Vagina (tissue), 2 donors: Measurements from ENCODE around the gene CLTB. TPM values are rescaled to one million over a fixed set of nuclear protein-coding genes. Genes with fewer than 3 reads are reported as not detected.

Source experiments
- DNase-seq, 2 donors: peaks; one replicate each; pipeline ENCODE4 v3.0.0-alpha.2; 2017; ENCODE audit errors: extremely low spot score in 2 of 2
- H3K27ac ChIP-seq: fragments of 200-600 bp; sonication (generic); one replicate; pipeline ENCODE4 v1.5.1; 2019
- H3K27me3 ChIP-seq: fragments of 200-600 bp; sonication (generic); one replicate; pipeline ENCODE4 v1.5.1; 2019
- H3K36me3 ChIP-seq, 2 donors: fragments of 200-600 bp; sonication (generic); one replicate each; pipeline ENCODE4 v1.5.1; 2017 to 2019
- H3K4me1 ChIP-seq: fragments of 200-600 bp; sonication (generic); one replicate; pipeline ENCODE4 v1.5.1; 2019
- H3K4me3 ChIP-seq, 2 donors: fragments of 200-600 bp; sonication (generic); 1 replicate in 1 of 2; 2 replicates in 1 of 2; pipeline ENCODE4 v1.5.1; 2016 to 2019
- H3K9me3 ChIP-seq: fragments of 200-600 bp; sonication (generic); one replicate; pipeline ENCODE4 v1.5.1; 2019
- POLR2A ChIP-seq, 2 donors: fragments of 450-650 bp; IDR thresholded peaks; one replicate each; pipeline ENCODE4 v1.6.1; 2017; ENCODE audit warnings: antibody characterized with exemption in 2 of 2, mild to moderate bottlenecking in 2 of 2, moderate library complexity in 2 of 2
- POLR2AphosphoS5 ChIP-seq, 2 donors: sonication (generic); formaldehyde crosslinking; IDR thresholded peaks; one replicate each; pipeline ENCODE4 v1.9.0; 2017; ENCODE audit warnings: antibody characterized with exemption in 2 of 2, mild to moderate bottlenecking in 2 of 2, low read depth in 1 of 2; ENCODE audit not compliant: insufficient read depth in 1 of 2
- intact Hi-C: fragments of 100-400 bp; cut with DNase I; formaldehyde crosslinking; loops from one replicate; pipeline ENCODE4 v1.15.1; 2023
- total RNA-seq: library from RNA; depleted of rRNA; stranded (reverse); fragments of >200 nt; gene quantifications from one replicate; pipeline ENCODE4 v1.2.3, GENCODE V29; 2016
- TF ChIP-seq, protein P1 (sequence below), 3 experiments: fragments of 450-650 bp in 2 of 3; fragments of 200-600 bp in 1 of 3; sonication (generic) in 1 of 3; IDR thresholded peaks; one replicate each; pipeline ENCODE4 v1.5.1; 2017 to 2019; ENCODE audit warnings: antibody characterized with exemption in 3 of 3, mild to moderate bottlenecking in 2 of 3, moderate library complexity in 2 of 3

CLTB gene
- total RNA-seq, 1 donor from 2014 or later, result 254 TPM

DNA sequence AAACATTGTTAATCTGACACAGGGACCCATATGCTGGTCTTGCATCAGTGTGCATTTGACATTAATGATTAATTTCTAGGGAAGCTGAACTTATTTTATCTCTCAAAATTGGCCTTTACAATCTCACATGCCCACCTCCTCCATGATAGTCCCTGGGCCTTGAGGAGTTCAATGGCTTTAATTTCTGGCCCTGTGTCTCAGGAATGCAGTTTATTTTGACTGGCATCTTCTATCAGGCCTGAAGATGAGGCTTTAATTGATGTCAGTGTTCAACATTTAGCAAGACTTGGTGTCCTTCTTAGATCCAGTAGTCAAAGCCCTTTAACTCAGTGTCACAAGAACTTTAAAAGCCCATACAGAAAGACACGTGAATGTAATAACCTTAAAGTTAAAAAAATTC is 10.5 kb upstream of the CLTB start:
- Histone ChIP-seq H3K4me1 (no peaks in the 10 kb centered on the region), H3K36me3 (no peaks in the 10 kb centered on the region), H3K27me3 (no peaks in the 10 kb centered on the region), H3K4me3 (no peak overlapping the region), H3K27ac (no peak overlapping the region), H3K9me3 (no peaks in the 10 kb centered on the region)
- intact Hi-C loops, result no loop called here
- no peak for DNase-seq
- TF ChIP-seq POLR2AphosphoS5 (IDR thresholded peaks at IDR 0.05; ENCODE audit: insufficient read depth in 1 of 2, low read depth in 1 of 2), result no peak
- TF ChIP-seq, protein P1, sequence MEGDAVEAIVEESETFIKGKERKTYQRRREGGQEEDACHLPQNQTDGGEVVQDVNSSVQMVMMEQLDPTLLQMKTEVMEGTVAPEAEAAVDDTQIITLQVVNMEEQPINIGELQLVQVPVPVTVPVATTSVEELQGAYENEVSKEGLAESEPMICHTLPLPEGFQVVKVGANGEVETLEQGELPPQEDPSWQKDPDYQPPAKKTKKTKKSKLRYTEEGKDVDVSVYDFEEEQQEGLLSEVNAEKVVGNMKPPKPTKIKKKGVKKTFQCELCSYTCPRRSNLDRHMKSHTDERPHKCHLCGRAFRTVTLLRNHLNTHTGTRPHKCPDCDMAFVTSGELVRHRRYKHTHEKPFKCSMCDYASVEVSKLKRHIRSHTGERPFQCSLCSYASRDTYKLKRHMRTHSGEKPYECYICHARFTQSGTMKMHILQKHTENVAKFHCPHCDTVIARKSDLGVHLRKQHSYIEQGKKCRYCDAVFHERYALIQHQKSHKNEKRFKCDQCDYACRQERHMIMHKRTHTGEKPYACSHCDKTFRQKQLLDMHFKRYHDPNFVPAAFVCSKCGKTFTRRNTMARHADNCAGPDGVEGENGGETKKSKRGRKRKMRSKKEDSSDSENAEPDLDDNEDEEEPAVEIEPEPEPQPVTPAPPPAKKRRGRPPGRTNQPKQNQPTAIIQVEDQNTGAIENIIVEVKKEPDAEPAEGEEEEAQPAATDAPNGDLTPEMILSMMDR (IDR thresholded peaks at IDR 0.05), result no peak
- TF ChIP-seq POLR2A (IDR thresholded peaks at IDR 0.05), result no peak

DNA sequence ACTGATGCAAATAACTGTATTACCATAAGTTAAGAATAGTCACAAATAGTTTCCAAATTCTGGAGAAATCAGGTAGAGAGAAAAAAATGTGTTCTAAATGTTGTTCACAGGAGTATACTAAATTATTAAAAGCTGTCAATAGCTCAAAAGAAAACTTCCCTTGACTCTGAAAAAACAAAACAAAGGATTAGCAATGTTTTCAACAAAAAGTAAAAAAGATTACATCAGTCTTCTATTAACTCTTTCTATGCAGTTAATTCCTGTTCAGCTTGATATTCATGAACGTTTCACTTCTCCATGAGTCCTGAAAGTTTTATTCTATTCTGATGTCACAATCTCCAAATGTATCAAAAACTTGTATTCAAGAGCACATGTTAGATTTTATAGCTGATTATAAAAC is 9.5 kb upstream of the CLTB start:
- Histone ChIP-seq H3K27ac (no peak overlapping the region), H3K36me3 (no peaks in the 10 kb centered on the region), H3K27me3 (no peaks in the 10 kb centered on the region), H3K9me3 (no peaks in the 10 kb centered on the region), H3K4me1 (no peaks in the 10 kb centered on the region), H3K4me3 (no peak overlapping the region)
- DNase-seq, result no peak
- TF ChIP-seq POLR2AphosphoS5 (IDR thresholded peaks at IDR 0.05; ENCODE audit: insufficient read depth in 1 of 2, low read depth in 1 of 2) (no peak), POLR2A (IDR thresholded peaks at IDR 0.05) (no peak)
- TF ChIP-seq, protein P1 (IDR thresholded peaks at IDR 0.05), result no peak
- intact Hi-C loops, result no loop called here

DNA sequence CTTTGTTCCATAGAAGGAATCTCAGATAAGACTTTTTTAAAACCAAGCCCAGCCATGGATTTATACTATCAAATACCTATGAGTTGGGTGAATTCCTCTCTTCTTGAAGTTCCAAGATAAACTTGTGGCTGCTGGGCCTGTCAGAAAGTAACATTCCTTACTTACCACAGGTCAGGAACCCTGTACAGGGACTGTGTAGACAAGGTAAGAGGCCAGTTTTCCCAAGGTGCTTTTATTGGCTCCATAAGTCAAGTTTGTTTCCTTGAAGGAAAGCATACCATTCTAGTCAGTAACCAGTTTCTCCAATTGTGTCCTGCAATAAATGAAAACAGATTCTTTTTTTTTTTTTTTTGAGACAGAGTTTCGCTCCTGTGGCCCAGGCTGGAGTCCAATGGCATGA is 8.8 kb upstream of the CLTB start:
- intact Hi-C loops, result no loop called here
- TF ChIP-seq POLR2AphosphoS5 (IDR thresholded peaks at IDR 0.05; ENCODE audit: insufficient read depth in 1 of 2, low read depth in 1 of 2) (no peak), POLR2A (IDR thresholded peaks at IDR 0.05) (no peak)
- TF ChIP-seq, protein P1 (IDR thresholded peaks at IDR 0.05), result no peak
- Histone ChIP-seq H3K27me3 (no peaks in the 10 kb centered on the region), H3K9me3 (no peaks in the 10 kb centered on the region), H3K4me3 (no peak overlapping the region), H3K4me1 (no peaks in the 10 kb centered on the region), H3K36me3 (no peaks in the 10 kb centered on the region), H3K27ac (no peak overlapping the region)
- DNase-seq, result no peak

DNA sequence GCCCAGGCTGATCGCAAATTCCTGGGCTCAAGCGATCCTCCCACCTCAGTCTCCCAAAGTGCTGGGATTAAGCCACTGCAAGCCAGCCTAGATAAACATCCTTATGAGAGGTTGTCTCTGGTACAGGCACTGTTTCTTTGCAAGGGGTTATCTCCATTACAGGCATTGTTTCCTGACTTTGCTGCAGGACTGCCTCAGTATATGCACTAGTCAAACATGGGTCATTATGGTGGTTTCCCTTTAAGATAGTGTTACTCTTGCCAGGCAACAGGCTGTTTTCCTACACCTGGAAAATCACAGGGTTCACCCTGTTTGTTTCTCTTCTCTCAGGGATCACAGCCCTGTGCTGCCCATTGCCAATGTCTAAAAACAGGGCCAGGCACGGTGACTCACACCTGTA is 7.8 kb upstream of the CLTB start:
- no peak overlapping the region for H3K27ac ChIP-seq

DNA sequence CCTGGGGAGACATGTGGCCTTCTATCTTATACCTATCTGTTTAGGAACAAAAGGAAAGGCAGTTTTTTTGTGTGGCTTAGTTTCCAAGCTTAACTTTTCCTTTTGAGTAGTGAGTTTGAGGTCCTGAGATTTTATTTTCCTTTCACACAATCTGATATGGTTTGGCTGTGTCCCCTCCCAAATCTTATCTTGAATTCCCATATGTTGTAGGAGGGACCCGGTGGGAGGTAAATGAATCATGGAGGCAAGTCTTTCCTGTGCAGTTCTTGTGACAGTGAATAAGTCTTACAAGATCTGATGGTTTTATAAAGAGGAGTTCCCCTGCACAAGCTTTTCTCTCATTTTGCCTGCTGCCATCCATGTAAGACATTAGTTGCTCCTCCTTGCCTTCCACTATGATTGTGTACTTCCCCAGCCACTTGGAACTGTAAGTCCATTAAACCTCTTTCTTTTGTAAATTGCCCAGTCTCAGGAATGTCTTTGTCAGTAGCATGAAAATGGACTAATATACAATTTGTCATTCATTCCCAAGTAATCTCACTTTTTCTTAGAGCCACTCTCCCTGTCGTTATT is 4.7 kb upstream of the CLTB start:
- intact Hi-C loops, result no loop called here
- Histone ChIP-seq H3K27ac (no peak overlapping the region), H3K36me3 (no peaks in the 10 kb centered on the region), H3K9me3 (no peaks in the 10 kb centered on the region), H3K4me3 (no peak overlapping the region), H3K27me3 (no peaks in the 10 kb centered on the region), H3K4me1 (peaks cover 8% of the 10 kb centered on the region)
- no peak for DNase-seq
- TF ChIP-seq, protein P1 (IDR thresholded peaks at IDR 0.05), result no peak
- TF ChIP-seq POLR2A (IDR thresholded peaks at IDR 0.05) (no peak), POLR2AphosphoS5 (IDR thresholded peaks at IDR 0.05; ENCODE audit: insufficient read depth in 1 of 2, low read depth in 1 of 2) (no peak)

More for the DNA sequence above, 7.8 kb upstream of the CLTB start:
- intact Hi-C loops, result no loop called here
- TF ChIP-seq, protein P1 (IDR thresholded peaks at IDR 0.05), result no peak
- TF ChIP-seq POLR2A (IDR thresholded peaks at IDR 0.05) (no peak), POLR2AphosphoS5 (IDR thresholded peaks at IDR 0.05; ENCODE audit: insufficient read depth in 1 of 2, low read depth in 1 of 2) (no peak)
- Histone ChIP-seq H3K36me3 (no peaks in the 10 kb centered on the region), H3K4me3 (no peak overlapping the region), H3K27me3 (no peaks in the 10 kb centered on the region), H3K9me3 (no peaks in the 10 kb centered on the region), H3K4me1 (no peaks in the 10 kb centered on the region)
- DNase-seq, result no peak
